HG03432 (cell line): Measurements from ENCODE around the gene SRP9.
"Not testable (repeated sequence)": the region's sequence is repeated elsewhere in the genome, so short reads cannot be mapped to it uniquely, and the experiment has no call there.

ENCODE experiments used
- ATAC-seq: cut with Tn5 transposase; IDR thresholded peaks from one replicate; pipeline ENCODE4 v1.9.1; 2021; ENCODE audit warnings: mild to moderate bottlenecking, moderate library complexity; ENCODE audit not compliant: unreplicated experiment

Gene SRP9

DNA sequence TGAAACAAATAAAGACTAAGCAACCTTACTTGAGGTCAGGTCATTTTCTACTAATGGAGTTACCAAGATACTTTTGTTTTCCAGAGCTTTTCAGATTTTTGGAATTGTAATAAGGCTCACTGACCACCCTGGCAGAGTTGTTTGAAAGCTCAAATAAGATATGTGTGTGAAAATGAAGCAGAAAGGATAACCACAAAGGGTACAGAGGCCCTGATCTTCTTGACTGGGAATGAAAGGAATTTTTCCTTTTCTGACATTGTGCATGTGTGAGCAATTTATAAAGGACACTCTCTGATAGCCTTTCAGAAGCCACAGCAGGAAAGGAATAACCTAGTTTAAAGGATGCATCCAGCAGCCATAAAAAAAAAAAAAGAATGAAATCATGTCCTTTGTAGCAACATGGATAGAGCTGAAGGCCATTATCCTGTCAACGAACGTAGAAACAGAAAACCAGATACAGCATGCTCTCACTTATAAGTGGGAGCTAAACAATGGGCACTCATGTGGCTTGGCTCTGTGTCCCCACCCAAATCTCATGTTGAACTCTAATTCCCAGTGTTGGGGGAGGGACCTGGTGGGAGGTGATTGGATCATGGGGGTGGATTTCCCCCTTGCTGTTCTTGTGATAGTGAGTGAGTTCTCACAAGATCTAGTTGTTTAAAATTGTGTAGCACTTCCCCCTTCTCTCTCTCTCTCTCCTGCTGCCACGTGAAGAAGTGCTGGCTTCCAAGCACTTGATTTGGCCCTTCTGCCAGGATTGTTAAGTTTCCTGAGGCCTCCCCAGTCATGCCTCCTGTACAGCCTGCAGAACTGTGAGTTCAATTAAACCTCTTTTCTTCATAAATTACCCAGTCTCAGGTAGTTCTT is 3.1 kb upstream of the SRP9 start:
- no peak for ATAC-seq

DNA sequence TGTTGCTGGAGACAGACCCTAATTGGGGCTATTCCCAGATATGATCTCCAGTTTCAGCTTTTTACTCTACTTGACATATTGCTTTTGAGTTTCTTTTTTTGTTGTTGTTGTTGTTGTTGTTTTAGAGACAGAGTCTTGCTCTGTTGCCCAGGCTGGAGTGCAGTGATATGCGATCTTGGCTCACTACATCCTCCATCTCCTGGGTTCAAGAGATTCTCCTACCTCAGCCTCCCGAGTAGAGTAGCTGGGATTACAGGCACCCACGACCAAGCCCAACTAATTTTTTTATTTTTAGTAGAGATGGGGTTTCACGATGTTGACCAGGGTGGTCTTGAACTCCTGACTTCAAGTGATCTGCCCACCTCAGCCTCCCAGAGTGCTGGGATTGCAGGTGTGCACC is 1.3 kb upstream of the SRP9 start:
- no peak for ATAC-seq

DNA sequence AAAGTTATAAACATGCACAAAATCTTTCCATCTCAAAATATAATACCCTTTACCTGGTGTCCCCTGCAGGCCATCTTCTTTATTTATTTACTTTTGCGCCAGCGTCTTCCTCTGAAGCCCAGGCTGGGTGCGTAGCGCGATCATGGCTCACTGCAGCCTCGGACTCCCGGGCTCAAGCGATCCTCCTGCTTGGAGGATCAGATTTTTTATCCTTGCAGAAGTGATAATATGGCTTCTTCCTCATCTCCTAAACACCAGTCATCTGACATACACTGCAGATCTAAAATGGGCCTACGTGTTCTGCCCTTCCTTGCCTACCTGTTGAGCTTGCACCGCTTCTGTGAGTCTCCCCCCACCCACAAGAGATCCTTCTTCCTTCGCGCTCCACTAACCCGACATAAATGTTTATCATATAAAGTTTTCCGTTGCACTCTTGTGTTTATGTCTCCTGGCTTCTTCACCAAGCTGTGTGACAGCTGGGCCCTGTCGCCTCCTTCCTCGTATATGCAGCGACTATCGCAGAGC is 506 bp upstream of the SRP9 start:
- ATAC-seq, result peak; percentile 18

DNA sequence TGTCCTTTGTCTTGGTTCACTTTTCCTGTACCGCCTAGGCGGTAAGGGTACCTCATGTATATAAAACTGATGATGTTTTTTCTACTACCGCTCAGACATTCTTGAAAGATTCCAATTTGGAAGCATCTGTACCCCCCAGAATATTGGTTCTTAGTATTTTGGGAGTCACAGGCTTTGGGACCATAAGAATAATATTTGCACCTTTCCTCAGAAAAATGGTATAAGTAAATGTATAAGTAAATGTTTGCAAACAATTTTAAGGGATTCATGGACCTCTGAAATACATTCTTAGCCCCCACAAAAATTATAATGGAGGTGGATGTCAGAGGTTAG is 677 bp downstream of the SRP9 start:
- no peak for ATAC-seq

DNA sequence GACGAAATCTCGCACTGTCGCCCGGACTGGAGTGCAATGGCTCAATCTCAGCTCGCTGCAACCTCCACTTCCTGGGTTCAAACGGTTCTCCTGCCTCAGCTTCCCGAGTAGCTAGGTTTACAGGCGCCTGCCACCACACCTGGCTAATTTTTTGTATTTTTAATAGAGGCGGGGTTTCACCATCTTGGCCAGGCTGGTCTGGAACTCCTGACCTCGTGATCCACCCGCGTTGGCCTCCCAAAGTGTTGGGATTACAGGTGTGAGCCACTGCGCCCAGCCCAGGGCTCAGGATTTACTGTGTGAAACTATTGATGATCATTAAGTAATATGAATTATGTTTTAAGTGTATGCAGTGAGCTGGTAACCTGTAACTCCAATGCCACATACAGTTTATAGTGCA is 1.5 kb downstream of the SRP9 start:
- not testable (repeated sequence) for ATAC-seq

DNA sequence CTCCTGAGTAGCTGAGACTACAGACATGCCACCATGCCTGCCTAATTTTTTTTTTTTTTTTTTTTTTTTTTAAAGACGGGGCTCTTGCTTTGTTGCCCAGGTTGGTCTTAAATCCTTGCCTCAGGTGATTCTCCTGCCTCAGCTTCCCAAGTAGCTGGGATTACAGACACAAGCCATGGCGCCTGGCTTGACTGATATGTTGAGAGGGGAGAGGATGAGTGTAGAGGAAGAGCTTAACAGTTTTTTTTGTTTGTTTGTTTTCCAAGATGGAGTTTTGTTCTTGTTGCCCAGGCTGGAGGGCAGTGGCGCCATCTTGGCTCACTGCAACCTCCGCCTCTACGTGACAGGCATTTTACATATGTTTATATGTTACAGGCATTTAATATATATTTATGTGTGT is 2.5 kb downstream of the SRP9 start:
- ATAC-seq, result no peak

DNA sequence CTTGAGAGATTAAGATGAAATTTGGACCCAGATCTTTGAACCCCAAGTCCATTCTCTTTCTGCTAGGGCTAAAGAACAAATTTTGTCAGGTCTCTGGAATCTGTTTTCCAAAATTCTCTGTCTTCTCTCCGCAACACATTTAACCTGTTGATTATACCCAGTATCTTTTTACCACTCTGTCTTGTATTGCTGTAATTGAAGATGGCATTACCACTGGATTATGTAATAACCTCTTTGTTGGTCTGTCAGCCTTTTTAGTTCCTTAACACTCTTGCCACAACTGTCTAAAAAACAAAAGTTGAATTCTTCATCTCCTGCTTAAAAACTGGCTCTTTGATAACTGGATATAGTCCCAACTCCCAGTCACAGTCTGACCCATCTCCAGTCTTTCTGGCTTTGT is 3.0 kb downstream of the SRP9 start:
- no peak for ATAC-seq

DNA sequence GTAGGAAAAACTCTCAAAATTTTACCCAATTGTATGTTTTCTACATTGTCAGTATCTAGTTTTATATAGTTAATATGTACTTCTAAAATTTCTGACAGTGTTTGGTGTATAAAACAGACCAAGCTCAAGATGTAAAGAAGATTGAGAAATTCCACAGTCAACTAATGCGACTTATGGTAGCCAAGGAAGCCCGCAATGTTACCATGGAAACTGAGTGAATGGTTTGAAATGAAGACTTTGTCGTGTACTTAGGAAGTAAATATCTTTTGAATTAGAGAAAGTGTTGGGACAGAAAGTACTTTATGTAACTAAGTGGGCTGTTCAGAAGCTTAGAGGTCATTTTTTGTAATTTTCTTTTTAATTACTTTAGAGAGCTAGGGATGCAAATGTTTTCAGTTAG is 11.5 kb downstream of the SRP9 start:
- not testable (repeated sequence) for ATAC-seq

DNA sequence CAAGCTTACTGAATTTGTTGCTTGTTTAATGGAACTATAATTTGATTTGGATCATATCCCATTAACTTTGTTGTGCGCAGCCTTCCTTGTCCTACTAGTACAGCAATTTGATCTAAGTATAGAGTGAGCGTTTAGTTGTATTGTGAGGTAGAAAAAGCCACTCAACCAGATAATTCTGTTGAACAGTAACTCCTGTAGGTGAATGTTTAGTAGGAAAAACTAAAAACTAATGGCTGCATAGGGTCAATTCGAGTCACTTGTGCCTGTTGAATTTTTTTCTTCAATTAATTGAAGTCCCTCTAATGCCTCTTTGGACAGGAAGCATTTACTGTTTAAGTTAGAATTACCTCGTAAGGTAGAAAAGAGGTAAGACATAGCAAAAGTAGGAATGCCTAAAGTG is 17.3 kb downstream of the SRP9 start:
- no peak for ATAC-seq

DNA sequence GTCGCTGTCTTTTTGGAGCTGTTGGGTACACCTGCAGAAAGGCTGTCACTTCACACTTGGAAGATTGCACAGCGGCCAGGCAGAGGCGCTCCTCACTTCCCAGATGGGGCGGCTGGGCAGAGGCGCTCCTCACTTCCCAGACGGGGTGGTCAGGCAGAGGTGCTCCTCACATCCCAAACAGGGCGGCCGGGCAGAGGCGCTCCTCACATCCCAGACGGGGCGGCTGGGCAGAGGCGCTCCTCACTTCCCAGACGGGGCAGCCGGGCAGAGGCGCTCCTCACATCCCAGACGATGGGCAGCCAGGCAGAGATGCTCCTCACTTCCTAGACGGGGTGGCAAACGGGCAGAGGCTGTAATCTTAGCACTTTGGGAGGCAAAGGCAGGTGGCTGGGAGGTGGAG is 18.5 kb downstream of the SRP9 start:
- ATAC-seq, result not testable (repeated sequence)

DNA sequence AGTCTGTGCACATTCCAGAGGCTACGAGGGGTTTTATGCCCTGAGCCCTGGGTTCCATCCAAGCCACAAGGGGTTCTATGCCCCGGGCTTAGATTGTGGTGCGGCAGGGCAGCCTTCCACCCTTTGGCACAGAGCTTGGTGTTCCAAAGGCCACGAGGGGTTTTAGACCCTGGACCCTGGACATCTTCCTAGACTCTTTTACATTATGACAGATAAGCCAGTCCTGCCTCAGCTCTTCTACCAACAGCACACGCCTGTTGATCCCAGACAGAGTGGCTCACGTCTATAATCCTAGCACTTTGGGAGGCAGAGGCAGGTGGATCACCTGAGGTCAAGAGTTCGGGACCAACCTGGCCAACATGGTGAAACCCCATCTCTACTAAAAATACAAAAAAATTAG is 23.5 kb downstream of the SRP9 start:
- ATAC-seq, result not testable (repeated sequence)

DNA sequence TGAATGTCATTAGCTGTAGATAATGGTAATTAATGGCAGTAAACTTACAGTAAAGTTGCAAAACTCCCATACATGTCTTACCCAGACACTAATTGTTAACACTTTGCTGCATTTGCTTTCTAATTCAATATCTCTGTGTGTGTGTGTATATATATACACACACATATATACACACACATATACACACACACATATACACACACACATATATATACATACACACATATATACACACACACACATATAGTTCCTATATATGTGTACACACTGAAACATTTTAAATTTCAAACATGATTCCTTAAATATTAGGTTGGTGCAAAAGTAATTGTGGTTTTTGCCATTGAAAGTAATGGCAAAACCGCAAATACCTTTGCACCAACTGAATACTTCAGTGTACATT is 28.6 kb downstream of the SRP9 start:
- no peak for ATAC-seq

DNA sequence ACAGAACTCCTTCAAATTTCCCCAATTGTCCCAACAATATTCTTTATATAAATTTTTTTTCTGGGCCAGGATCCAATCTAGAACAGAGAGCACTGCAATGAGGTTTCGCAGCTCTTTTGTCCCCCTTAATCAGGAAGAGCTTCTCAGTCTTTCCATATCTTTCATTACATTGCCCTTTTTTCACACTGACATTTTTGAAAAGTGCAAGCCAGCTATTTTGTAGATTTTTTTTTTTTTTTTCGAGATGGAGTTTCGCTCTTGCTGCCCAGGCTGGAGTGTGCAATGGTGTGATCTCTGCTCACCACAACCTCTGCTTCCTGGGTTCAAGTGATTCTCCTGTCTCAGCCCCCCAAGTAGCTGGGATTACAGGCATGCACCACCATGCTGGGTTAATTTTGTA is 29.1 kb downstream of the SRP9 start:
- ATAC-seq, result not testable (repeated sequence)

DNA sequence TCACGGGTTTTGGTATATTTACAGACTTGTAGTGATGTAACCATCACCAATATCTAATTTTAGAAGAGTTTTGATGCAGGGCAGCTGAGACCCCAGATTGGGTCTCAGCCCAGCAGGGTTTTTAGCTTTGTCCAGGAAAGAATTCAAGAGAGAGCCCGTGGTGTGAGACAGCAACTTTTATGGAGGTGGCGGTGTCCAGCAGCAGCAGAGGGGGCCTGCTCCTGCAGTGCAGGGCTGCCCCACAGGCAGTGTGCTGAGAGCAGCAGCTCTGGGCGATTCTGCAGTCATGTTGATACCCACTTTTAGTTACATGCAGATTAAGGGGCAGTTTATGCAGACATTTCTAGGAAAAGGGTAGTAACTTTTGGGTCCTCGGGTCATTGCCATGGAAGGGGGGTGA is 30.5 kb downstream of the SRP9 start:
- ATAC-seq, result no peak

DNA sequence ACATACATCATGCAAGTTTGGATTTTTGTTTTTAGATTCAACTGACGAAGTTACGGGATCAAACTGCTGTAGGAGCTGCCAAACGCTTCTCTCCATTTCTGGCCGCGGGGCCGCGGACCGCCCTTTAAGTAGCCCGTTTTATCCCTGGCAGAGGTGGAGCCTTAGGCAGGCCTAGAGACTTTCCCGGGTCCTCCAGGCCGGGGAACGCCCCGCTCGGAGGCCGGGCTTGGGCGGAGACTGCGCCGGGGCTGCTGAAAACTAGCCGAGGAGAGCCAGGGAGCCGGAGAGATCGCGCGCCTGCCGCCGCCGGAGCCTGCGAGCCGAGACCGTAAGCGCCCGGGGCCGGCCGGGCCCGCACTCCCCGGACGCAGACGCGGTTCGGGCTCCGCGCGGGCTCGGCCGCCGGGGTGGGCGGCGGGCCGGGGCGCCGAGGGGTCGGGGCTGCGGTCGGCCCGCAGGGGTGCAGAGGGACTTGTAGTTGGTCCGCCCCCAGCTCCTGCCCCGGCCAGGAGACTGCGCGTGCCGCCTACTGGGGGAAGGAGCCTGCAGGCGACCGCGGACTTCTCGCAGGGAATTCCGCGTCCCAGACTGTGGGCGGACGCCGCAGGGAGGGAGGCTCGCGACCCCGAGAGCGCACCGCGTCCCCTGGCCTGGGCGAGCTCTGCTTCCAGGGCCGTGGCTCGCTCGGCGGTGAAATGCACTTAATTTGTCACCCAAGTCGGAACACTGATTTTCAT is 32.4 kb downstream of the SRP9 start, which contains the start of gene EPHX1:
TSS of gene EPHX1 (plus strand) at position 283 of the 737 bp plus-strand sequence. CDS start 18,606 bp downstream, outside the sequence.
- ATAC-seq, result peak; percentile 98

DNA sequence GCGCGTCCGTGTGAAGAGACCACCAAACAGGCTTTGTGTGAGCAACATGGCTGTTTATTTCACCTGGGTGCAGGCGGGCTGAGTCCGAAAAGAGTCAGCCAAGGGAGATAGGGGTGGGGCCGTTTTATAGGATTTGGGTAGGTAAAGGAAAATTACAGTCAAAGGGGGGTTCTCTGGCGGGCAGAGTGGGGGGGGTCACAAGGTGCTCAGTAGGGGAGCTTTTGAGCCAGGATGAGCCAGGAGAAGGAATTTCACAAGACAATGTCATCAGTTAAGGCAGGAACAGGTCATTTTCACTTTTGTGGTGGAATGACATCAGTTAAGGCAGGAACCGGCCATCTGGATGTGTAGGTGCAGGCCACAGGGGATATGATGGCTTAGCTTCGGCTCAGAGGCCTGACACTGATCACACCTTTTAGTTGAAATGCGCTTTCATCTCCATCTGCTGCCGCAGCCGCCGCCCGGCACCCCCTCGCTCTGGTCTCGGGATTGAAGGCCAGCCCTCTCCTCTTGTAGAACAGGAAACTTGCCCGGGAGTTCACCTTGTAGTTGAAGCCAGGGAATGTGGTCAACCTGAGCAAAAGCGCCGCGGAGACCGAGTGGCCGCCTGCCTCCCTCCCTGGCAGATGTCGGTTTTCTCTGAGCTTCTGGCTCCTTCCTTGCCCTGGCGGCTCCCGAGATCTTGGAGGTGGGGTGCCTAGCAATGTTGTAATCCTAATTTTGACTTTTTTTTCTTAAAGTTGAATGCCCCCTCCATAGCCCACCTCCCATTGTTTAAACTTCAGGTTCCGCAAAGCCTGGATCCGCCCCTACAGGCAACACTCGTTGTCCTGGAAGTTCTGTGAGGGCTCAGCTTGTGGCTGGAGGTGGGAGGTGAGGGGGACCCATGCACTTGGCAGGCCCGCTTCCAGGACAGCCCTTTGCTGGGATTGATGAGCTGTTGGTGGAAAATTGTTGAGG is 33.2 kb downstream of the SRP9 start:
- not testable (repeated sequence) for ATAC-seq

DNA sequence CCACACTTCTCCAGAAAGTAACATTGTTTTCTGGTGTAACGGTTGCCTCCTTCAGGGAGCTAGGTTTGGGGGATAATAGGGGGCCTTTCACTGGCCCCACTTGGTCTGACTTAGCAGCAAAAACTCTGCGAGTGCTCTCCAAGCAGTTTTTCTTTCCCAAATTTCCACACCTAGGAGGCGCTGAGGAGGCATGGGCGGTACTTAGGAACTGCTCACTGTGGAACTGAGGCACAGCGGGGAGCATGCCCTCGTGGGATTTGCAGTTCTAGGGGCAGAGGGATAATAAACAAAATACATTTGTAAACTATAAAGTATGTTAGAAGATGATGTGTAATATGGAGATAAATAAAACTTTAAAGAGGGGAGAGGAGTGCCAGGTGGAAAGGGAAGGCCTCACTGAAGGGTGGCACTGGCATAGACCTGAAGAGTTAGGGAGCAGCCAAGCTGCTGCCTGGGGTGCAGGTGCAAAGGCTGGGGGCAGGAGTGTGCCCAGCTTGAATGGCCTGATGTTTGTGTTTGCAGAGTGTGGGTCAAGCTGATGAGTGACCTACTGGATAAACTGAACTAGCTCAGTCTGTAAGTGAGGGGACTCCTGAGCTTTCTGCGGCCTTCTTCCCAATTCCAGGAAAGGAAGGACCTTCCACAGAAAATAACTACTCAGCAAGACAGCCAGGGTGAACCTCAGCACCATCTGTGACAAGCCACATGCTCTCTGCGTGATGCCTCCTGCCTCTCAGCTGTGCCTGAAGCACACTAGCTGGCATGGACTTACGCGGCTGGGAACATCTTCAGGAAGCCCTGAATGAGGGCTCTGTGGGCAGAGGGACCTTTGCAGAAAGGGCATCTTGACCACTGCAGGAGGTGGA is 34.2 kb downstream of the SRP9 start:
- no peak for ATAC-seq

DNA sequence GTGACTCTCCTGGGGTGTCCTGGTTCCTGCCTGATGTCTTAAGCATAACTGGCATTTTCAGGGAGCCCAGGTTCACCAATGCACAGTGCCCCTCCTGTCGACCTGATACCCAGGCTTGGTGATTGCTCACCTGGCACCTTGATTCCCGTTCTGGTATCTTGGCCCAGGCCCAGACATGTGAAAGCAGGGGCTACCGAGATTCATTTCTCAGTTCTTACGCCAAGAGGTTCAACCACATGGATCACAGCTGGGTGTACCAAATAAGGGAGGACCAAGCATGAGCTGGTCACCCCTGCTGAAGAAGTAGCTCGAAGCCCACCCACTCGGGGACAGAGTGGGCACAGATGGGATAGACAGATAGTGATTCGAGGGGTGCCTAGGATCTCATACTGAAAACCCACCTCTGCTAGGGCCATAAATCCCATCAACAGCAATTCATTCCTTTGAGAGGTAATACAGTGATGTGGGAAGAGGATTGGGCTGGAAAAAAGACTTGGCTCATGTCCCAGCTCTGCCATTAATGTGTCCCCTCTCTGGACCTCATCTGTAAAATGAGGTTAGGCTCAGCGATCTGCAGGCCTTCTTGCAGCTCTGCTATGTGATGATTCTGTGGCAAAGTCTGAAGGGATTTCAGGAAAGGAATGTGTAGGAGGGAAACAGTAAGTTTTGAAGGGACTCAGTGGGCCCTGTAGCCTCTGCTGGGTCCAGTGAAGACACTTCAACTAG is 35.0 kb downstream of the SRP9 start:
- no peak for ATAC-seq
